ENCODE measurements around the gene MFSD8. TPM values are rescaled to one million over a fixed set of nuclear protein-coding genes. Genes with fewer than 3 reads are reported as not detected.

Gene MFSD8
- total and polyA plus RNA-seq, 2 of the 8 experiments (the other 6 are each of a cell fraction or from before 2014, with no cell fraction given) = 9.2 to 15.8 TPM

- TF ChIP-seq SAP30 (IDR thresholded peaks at IDR 0.05; ENCODE audit: insufficient read depth, insufficient replicate concordance, low read length) (no peak), MAFK (IDR thresholded peaks at IDR 0.05; ENCODE audit: low read depth, low read length) (no peak), JUN (IDR thresholded peaks at IDR 0.05; ENCODE audit: low read depth, low read length) (no peak)
Observed at GRCh38 chr4:127896528-127896927, 68.4 kb downstream of the MFSD8 start (continued).

Measured in H1 (cell line).